C4-2B (cell line): ENCODE data around the gene PPL.

Experiments
- H3K27ac ChIP-seq: fragments of 450-650 bp; 2 replicates; pipeline ENCODE4 v1.5.1; 2017
- ZFX ChIP-seq: fragments of 450-650 bp; IDR thresholded peaks from 2 replicates; pipeline ENCODE4 v1.6.1; 2017
- TF ChIP-seq, protein P1 (sequence below): fragments of 450-650 bp; conservative IDR thresholded peaks from 2 replicates; pipeline ENCODE4 v1.5.1; 2017; ENCODE audit warnings: mild to moderate bottlenecking

The PPL gene

DNA sequence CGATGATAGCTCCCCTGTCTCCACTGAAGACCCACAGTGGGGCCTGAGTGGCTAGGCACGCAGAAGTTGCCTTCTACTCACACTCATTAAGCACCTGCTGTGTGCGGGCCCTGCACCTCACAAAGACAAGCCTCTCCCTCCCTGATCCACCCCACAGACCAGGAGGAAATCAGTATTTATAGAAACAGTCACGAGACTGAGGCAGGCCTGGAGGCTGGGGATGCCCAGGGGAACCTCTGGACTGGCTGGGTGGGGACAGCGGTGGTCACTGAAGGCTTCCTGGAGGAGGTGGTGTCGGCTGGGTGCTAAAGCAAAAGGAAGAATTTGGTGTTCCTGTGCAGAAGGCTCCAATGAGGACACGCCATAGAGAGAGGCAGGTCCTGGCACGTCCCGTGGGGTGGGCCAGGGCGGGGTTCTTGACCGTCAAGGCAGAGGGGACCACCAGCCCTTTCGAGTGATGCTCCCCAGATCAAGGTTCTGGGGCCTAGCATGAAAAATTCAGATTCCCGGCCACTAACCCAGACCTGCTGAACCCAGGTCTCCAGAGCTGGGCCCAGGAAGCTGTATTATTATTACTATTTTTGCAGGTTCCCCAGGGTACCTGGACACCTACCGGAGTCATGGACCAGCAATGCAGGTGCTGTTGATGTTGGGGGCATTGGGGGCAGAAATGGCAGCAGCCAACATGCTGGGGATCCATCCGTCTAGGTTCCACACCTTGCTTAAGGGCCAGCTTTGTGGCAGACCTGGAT, 23.0 kb downstream of the PPL start:
- no peak for TF ChIP-seq ZFX
- TF ChIP-seq, protein P1, sequence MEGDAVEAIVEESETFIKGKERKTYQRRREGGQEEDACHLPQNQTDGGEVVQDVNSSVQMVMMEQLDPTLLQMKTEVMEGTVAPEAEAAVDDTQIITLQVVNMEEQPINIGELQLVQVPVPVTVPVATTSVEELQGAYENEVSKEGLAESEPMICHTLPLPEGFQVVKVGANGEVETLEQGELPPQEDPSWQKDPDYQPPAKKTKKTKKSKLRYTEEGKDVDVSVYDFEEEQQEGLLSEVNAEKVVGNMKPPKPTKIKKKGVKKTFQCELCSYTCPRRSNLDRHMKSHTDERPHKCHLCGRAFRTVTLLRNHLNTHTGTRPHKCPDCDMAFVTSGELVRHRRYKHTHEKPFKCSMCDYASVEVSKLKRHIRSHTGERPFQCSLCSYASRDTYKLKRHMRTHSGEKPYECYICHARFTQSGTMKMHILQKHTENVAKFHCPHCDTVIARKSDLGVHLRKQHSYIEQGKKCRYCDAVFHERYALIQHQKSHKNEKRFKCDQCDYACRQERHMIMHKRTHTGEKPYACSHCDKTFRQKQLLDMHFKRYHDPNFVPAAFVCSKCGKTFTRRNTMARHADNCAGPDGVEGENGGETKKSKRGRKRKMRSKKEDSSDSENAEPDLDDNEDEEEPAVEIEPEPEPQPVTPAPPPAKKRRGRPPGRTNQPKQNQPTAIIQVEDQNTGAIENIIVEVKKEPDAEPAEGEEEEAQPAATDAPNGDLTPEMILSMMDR: no peak
- H3K27ac ChIP-seq: no peak overlapping the region

DNA sequence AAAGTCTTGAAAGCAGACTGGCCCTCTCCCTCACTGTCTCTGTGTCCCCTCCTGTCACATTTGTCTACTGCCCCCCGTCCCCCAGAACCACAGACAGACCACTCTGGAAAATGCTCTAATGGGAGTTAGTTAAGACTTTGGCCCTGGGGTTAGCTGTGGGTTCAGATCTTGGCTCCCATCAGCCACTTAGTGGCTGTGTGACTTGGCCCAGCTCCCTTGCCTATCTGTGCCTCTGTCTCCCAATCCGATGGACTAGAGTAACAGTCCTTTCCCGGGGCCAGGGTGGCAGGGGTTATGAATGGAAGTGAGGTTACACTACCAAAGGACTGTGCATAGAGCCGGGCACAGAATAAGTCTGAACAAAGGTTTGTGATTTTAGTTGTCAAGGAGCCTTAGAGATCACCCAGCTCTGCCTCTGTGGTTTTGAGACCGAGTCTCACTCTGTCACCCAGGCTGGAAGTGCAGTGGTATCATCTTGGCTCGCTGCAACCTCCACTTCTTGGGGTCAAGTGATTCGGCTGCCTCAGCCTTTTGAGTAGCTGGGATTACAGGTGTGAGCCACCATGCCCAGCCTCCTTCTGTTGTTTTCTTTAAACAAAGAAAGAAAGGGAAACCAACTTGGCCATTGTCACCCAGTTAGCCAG, 23.7 kb downstream of the PPL start:
- no peak for TF ChIP-seq ZFX
- TF ChIP-seq, protein P1: no peak
- H3K27ac ChIP-seq: peak overlapping the region; percentile 43

DNA sequence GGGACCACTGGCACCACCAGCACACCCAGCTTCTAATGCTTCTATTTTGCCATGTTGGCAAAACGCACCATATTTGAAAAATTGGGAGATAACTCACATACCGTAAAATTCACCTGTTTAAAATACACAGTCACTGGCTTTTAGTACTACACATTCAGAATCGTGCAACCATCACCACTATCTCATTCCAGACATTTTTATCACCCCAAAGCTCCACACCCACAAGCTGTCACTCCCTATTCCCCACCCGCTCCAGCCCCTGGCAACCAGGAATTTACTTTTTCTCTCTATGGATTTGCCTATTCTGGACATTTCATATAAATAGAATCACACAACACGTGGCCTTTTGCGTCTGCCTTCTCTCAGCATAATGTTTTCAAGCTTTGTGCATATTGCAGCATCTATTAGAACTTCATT, 25.0 kb downstream of the PPL start:
- no peak for TF ChIP-seq ZFX
- TF ChIP-seq, protein P1: no peak
- peak overlapping the region; percentile 43; the same call in 1 of the 2 replicates for H3K27ac ChIP-seq

DNA sequence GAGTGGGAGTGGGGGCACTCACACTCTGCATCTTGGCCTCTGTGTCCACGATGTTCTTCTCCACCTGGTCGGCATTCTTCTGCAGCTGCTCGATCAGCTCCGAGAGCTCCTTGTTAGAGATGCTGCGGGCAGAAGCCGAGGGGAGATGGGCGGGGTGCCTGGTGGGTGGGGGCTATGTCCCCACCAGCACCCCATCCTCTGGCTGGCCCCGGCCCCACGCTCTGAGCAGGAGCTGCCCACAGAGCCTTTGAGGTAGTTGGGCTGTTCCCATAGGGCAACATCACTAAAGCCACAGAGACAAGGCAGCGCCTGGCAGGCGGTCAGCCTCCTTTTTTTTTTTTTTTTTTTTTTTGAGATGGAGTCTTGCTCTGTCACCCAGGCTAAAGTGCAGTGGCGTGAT, 26.1 kb downstream of the PPL start:
- TF ChIP-seq, protein P1: no peak
- TF ChIP-seq ZFX: no peak
- no peak overlapping the region for H3K27ac ChIP-seq

DNA sequence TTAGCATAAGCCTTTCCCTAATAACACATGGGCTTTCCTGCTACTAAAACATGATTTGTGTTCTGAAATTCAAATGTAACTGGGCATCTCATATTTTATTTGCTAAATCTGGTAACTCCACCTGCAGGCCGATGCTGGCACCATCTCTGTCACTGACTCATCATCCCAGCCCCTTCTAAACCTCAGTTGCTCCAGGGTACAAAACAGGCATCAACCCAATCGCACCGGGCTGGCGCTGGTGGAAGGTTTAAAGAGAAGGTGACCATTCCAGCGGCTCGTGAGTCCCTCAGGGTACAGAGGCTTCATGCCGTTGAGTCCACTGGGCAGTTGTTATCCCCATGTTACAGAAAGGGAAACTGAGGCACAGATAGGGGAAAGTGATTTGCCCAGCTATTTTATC, 27.1 kb downstream of the PPL start:
- TF ChIP-seq, protein P1: no peak
- TF ChIP-seq ZFX: no peak
- no peak overlapping the region for H3K27ac ChIP-seq

DNA sequence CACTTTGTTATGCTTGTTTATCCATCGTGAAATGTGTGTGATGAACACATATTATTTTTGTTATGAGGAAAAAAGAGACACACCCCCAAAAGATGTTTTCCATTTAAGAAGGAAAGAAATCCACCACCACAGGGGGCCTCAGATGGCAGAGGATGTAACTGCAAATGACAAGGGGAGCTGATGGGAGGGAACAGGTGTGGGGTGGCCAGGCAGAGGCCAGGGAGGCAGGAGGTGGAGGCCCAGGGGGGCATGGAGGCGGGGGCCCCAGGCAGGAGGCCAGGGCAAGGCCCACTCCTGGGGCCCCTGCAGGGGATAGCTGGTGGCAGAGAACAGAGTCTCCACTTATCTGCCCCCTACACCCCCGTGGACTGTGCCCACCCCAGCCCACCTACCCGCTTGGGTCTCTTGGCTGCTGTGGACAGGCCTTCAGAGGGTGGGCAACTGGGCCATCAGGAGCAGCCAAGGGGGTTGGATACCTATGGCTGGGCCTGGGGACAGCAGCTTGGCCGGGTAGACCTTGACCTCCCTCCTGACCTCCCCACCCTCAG, 28.0 kb downstream of the PPL start:
- TF ChIP-seq ZFX: no peak
- TF ChIP-seq, protein P1: no peak
- H3K27ac ChIP-seq: no peak overlapping the region

DNA sequence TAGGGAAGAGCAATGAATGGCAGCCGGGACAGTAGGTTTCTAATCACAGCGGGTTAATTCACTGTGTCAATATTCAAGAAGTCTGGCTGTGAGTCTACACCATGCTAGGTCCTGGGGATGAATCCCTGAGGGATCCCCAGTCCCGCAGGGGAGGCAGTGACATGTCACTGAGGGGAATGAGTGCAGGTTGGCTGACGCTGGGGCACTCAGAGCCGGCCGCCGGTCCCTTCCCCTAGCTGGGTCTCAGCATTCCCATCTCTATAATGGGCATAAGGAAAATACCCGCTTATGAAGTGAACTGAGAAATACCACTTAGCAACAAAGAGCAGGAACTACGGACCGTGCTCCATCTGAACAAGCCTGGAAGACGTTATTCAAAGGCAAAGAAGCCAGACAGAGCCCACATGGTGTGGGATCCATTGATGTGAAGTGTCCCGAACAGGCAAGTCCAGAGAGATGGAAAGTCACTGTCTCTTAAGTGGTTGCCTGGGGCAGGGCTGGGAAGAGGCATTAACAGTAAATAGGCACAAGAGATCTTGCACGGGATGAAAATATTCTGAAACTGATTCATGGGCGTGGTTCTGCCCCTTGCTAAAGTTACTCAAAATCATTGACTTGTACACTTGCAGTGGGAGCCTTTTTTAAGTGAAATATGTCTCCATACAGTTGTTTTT, 31.9 kb downstream of the PPL start:
- no peak overlapping the region for H3K27ac ChIP-seq
- TF ChIP-seq, protein P1: no peak
- no peak for TF ChIP-seq ZFX
